ENCODE measurements around the gene PSMC1.

- TF ChIP-seq CTCF (IDR thresholded peaks at IDR 0.05) (peak in 1 of 4 experiments; percentile 38), POLR2A (IDR thresholded peaks at IDR 0.05) (no peak), POLR2AphosphoS5 (IDR thresholded peaks at IDR 0.05) (peak; percentile 98)
Measured at GRCh38 chr14:90256354-90257131, at the start of gene PSMC1.
